ENCODE data around the gene CLNK.
A peak's percentile ranks its signal among the peaks of the same experiment; 100 is the strongest.

The CLNK gene

GRCh38 chr4:10635091-10635490, 49.5 kb downstream of the CLNK start:
- DNase-seq, result no peak
- Histone ChIP-seq H3K4me3 (no peak overlapping the region), H3K27me3 (no peaks in the 10 kb centered on the region), H3K36me3 (no peaks in the 10 kb centered on the region), H3K9me3 (no peaks in the 10 kb centered on the region), H3K27ac (no peak overlapping the region), H3K4me1 (no peaks in the 10 kb centered on the region)
- TF ChIP-seq, protein P1, sequence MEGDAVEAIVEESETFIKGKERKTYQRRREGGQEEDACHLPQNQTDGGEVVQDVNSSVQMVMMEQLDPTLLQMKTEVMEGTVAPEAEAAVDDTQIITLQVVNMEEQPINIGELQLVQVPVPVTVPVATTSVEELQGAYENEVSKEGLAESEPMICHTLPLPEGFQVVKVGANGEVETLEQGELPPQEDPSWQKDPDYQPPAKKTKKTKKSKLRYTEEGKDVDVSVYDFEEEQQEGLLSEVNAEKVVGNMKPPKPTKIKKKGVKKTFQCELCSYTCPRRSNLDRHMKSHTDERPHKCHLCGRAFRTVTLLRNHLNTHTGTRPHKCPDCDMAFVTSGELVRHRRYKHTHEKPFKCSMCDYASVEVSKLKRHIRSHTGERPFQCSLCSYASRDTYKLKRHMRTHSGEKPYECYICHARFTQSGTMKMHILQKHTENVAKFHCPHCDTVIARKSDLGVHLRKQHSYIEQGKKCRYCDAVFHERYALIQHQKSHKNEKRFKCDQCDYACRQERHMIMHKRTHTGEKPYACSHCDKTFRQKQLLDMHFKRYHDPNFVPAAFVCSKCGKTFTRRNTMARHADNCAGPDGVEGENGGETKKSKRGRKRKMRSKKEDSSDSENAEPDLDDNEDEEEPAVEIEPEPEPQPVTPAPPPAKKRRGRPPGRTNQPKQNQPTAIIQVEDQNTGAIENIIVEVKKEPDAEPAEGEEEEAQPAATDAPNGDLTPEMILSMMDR (IDR thresholded peaks at IDR 0.05), result no peak
- intact Hi-C loops (cut with DNase I; ENCODE audit: low total_unique reads), result no loop called here

GRCh38 chr4:10629394-10629793, 55.2 kb downstream of the CLNK start:
- Histone ChIP-seq H3K4me3 (no peak overlapping the region), H3K27ac (no peak overlapping the region), H3K27me3 (no peaks in the 10 kb centered on the region), H3K4me1 (no peaks in the 10 kb centered on the region), H3K36me3 (no peaks in the 10 kb centered on the region), H3K9me3 (no peaks in the 10 kb centered on the region)
- DNase-seq, result no peak
- TF ChIP-seq, protein P1 (IDR thresholded peaks at IDR 0.05), result no peak
- intact Hi-C loops (cut with DNase I; ENCODE audit: low total_unique reads), result no loop called here

- intact Hi-C loops (cut with DNase I; ENCODE audit: low total_unique reads), result no loop called here
- H3K4me3 ChIP-seq, result no peak overlapping the region
Measured at GRCh38 chr4:10625131-10625530, 59.4 kb downstream of the CLNK start.

GRCh38 chr4:10623862-10624261, 60.7 kb downstream of the CLNK start:
- Histone ChIP-seq H3K36me3 (no peaks in the 10 kb centered on the region), H3K27me3 (no peaks in the 10 kb centered on the region), H3K27ac (no peak overlapping the region), H3K4me1 (no peaks in the 10 kb centered on the region), H3K4me3 (no peak overlapping the region), H3K9me3 (no peaks in the 10 kb centered on the region)
- TF ChIP-seq, protein P1 (IDR thresholded peaks at IDR 0.05), result no peak
- intact Hi-C loops (cut with DNase I; ENCODE audit: low total_unique reads), result no loop called here
- DNase-seq, result no peak

More at GRCh38 chr4:10625131-10625530, 59.4 kb downstream of the CLNK start:
- no peak for DNase-seq
- Histone ChIP-seq H3K9me3 (no peaks in the 10 kb centered on the region), H3K36me3 (no peaks in the 10 kb centered on the region), H3K27ac (no peak overlapping the region), H3K4me1 (no peaks in the 10 kb centered on the region), H3K27me3 (no peaks in the 10 kb centered on the region)
- TF ChIP-seq, protein P1 (IDR thresholded peaks at IDR 0.05), result no peak

GRCh38 chr4:10623241-10623640, 61.3 kb downstream of the CLNK start:
- intact Hi-C loops (cut with DNase I; ENCODE audit: low total_unique reads), result no loop called here
- Histone ChIP-seq H3K9me3 (no peaks in the 10 kb centered on the region), H3K36me3 (no peaks in the 10 kb centered on the region), H3K4me1 (no peaks in the 10 kb centered on the region), H3K27ac (no peak overlapping the region), H3K27me3 (no peaks in the 10 kb centered on the region), H3K4me3 (no peak overlapping the region)
- TF ChIP-seq, protein P1 (IDR thresholded peaks at IDR 0.05), result no peak
- DNase-seq, result no peak

- H3K4me1 ChIP-seq, result no peaks in the 10 kb centered on the region
- no peak overlapping the region for H3K27ac ChIP-seq
- no peaks in the 10 kb centered on the region for H3K9me3 ChIP-seq
- H3K36me3 ChIP-seq, result no peaks in the 10 kb centered on the region
- H3K4me3 ChIP-seq, result no peak overlapping the region
- TF ChIP-seq, protein P1 (IDR thresholded peaks at IDR 0.05), result peak in 1 of 2 experiments; percentile 5
- no peaks in the 10 kb centered on the region for H3K27me3 ChIP-seq
- no peak for DNase-seq
- intact Hi-C loops (cut with DNase I; ENCODE audit: low total_unique reads), result no loop called here
Measured at GRCh38 chr4:10622728-10623127, 61.8 kb downstream of the CLNK start.

Data from tibial artery (tissue), 4 donors.